ENCODE data around the gene EHD1. TPM values are rescaled to one million over a fixed set of nuclear protein-coding genes. Genes with fewer than 3 reads are reported as not detected.

The EHD1 gene
- total and polyA plus RNA-seq, 9 donors = 46.1 to 117 (median 87.0) TPM

DNA sequence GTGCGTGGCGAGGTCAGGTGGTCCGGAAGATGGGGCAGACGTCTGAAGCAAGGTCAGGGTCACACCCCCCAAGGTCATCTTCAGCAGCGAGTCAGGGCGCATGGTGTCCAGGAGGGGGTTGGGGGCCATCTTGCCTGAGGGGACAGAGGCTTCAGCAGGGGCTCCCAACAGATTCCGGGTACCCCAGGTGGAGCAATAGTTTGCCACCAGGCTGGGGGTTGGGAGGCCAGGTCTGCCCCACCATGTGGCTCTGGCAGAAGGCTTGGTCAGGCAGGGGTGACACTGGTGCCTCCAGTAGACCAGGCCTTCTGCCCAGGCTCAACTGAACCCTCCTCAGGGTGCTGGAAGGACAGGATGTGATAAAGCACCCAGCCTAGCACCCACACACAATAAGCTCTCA lies 32.7 kb upstream of the EHD1 start:
- Histone ChIP-seq H3K4me1 (ENCODE audit: control insufficient read depth, insufficient read depth, low read length) (peaks cover 9% of the 10 kb centered on the region), H3K27ac (ENCODE audit: low read length) (no peak overlapping the region), H3K27me3 (ENCODE audit: control insufficient read depth, insufficient read depth, low read length) (no peaks in the 10 kb centered on the region), H3K9me3 (replicated peaks; ENCODE audit: control insufficient read depth, low read depth, low read length) (no peaks in the 10 kb centered on the region), H3K4me3 (ENCODE audit: low read length) (no peak overlapping the region), H3K36me3 (ENCODE audit: control insufficient read depth, insufficient read depth, low read length) (peaks cover 81% of the 10 kb centered on the region)
- DNase-seq = no peak
- 85% methylated on average over 7 of the region's 7 CpGs for WGBS (ENCODE audit: insufficient coverage)

GRCh38 chr11:64910451-64911093 lies 32.2 kb upstream of the EHD1 start:
- no peaks in the 10 kb centered on the region for H3K27me3 ChIP-seq (ENCODE audit: control insufficient read depth, insufficient read depth, low read length)
- H3K27ac ChIP-seq (ENCODE audit: low read length) = no peak overlapping the region
- DNase-seq = no peak
- H3K4me3 ChIP-seq (ENCODE audit: low read length) = no peak overlapping the region
- H3K9me3 ChIP-seq (replicated peaks; ENCODE audit: control insufficient read depth, low read depth, low read length) = no peaks in the 10 kb centered on the region
- peaks cover 4% of the 10 kb centered on the region for H3K4me1 ChIP-seq (ENCODE audit: control insufficient read depth, insufficient read depth, low read length)
- 94% methylated on average over 26 of the region's 27 CpGs for WGBS (ENCODE audit: insufficient coverage)
- H3K36me3 ChIP-seq (ENCODE audit: control insufficient read depth, insufficient read depth, low read length) = peaks cover 87% of the 10 kb centered on the region

- 86% methylated on average over 38 of the region's 39 CpGs for WGBS (ENCODE audit: insufficient coverage)
- H3K9me3 ChIP-seq (replicated peaks; ENCODE audit: control insufficient read depth, low read depth, low read length) = no peaks in the 10 kb centered on the region
- no peaks in the 10 kb centered on the region for H3K27me3 ChIP-seq (ENCODE audit: control insufficient read depth, insufficient read depth, low read length)
- peaks cover 88% of the 10 kb centered on the region for H3K36me3 ChIP-seq (ENCODE audit: control insufficient read depth, insufficient read depth, low read length)
- H3K27ac ChIP-seq (ENCODE audit: low read length) = no peak overlapping the region
- DNase-seq = no peak
- no peaks in the 10 kb centered on the region for H3K4me1 ChIP-seq (ENCODE audit: control insufficient read depth, insufficient read depth, low read length)
- H3K4me3 ChIP-seq (ENCODE audit: low read length) = no peak overlapping the region
Observed at GRCh38 chr11:64909653-64910343, 31.4 kb upstream of the EHD1 start.

DNA sequence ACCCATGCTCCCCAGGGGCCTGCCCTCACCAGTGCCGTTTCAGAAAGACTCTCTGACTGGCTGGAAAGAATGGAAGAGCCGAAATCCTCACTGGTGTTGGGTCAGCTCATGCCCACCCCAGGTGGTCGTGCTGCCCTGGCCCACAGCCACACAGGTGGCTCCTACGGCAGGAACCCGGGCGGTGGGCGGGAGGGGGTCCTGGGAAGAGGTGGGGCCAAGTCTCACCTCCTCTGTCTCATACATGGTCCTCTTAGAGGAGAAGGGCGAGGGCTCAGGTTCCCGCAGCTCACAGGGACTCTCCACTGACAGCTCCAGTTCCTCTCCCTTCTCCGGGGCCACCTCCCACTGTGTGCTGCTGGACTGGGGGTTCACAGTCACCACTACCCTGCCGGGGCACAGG lies 30.3 kb upstream of the EHD1 start:
- Histone ChIP-seq H3K27me3 (ENCODE audit: control insufficient read depth, insufficient read depth, low read length) (no peaks in the 10 kb centered on the region), H3K4me3 (ENCODE audit: low read length) (no peak overlapping the region), H3K36me3 (ENCODE audit: control insufficient read depth, insufficient read depth, low read length) (peaks cover 80% of the 10 kb centered on the region), H3K9me3 (replicated peaks; ENCODE audit: control insufficient read depth, low read depth, low read length) (no peaks in the 10 kb centered on the region), H3K4me1 (ENCODE audit: control insufficient read depth, insufficient read depth, low read length) (no peaks in the 10 kb centered on the region), H3K27ac (ENCODE audit: low read length) (no peak overlapping the region)
- 88% methylated on average over 11 of the region's 11 CpGs for WGBS (ENCODE audit: insufficient coverage)
- DNase-seq = no peak

DNA sequence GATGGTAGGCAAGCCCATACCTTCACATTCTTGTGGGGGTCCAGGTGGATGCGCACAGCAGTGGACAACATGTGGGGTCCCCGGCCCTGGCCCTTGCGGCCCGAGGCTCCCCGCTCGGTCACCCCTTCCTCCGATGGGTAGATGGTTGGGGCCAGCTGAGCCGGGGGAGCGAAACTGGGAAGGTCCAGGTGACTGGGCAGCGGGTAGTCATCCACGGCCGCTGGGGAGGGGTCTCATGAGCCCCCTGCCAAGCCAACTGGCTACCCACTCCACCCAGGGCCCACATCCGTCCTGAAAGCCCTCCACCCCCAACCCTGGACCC lies 27.9 kb upstream of the EHD1 start:
- Histone ChIP-seq H3K9me3 (replicated peaks; ENCODE audit: control insufficient read depth, low read depth, low read length) (no peaks in the 10 kb centered on the region), H3K4me1 (ENCODE audit: control insufficient read depth, insufficient read depth, low read length) (no peaks in the 10 kb centered on the region), H3K27ac (ENCODE audit: low read length) (no peak overlapping the region), H3K36me3 (ENCODE audit: control insufficient read depth, insufficient read depth, low read length) (peaks cover 81% of the 10 kb centered on the region), H3K27me3 (ENCODE audit: control insufficient read depth, insufficient read depth, low read length) (no peaks in the 10 kb centered on the region), H3K4me3 (ENCODE audit: low read length) (no peak overlapping the region)
- DNase-seq = no peak
- 93% methylated on average over 12 of the region's 13 CpGs for WGBS (ENCODE audit: insufficient coverage)

DNA sequence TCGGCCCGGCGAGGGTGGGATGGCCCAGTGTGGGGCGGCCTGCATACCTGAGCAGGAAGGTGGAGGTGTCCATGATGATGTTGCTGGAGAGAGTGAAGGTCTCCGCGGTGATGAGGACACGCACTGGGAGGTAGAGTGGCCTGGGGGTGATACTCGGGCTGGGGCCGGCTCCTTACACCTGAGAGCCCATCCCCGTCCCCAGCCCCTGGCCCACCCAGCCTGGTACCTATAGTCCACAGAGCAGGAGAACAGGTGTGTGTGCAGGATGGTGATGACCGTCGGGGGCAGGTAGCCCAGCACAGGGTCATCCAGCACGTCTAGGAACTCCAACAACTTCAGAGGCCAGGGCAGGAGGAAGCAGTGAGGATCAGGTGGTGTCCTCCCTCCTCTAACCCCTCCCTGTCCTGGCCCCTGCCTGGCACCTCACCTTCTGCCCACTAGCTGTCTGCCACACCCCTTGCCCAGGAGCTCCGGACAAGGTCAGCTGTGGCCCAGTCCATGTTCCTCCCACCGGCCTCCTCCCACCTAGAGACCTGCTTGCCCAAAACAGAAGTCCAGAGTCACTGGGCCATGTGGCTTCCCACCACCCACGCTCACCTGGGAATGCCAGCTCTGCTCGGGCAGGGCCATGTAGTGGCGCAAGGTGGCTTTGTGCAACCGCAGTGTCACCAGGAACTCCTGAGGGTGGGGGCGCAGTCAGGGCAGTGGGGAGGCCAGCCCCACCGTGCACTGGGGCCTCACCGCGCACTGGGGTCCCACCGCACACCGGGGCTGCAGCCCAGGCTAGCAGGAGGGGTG lies 27.3 kb upstream of the EHD1 start:
- DNase-seq = no peak
- Histone ChIP-seq H3K4me1 (ENCODE audit: control insufficient read depth, insufficient read depth, low read length) (no peaks in the 10 kb centered on the region), H3K27ac (ENCODE audit: low read length) (no peak overlapping the region), H3K4me3 (ENCODE audit: low read length) (no peak overlapping the region), H3K9me3 (replicated peaks; ENCODE audit: control insufficient read depth, low read depth, low read length) (no peaks in the 10 kb centered on the region), H3K27me3 (ENCODE audit: control insufficient read depth, insufficient read depth, low read length) (no peaks in the 10 kb centered on the region), H3K36me3 (ENCODE audit: control insufficient read depth, insufficient read depth, low read length) (peaks cover 81% of the 10 kb centered on the region)
- 90% methylated on average over 15 of the region's 25 CpGs for WGBS (ENCODE audit: insufficient coverage)

- 94% methylated on average over 21 of the region's 23 CpGs for WGBS (ENCODE audit: insufficient coverage)
- DNase-seq = no peak
- Histone ChIP-seq H3K4me3 (ENCODE audit: low read length) (no peak overlapping the region), H3K27me3 (ENCODE audit: control insufficient read depth, insufficient read depth, low read length) (no peaks in the 10 kb centered on the region), H3K27ac (ENCODE audit: low read length) (no peak overlapping the region), H3K36me3 (ENCODE audit: control insufficient read depth, insufficient read depth, low read length) (peaks cover 80% of the 10 kb centered on the region), H3K9me3 (replicated peaks; ENCODE audit: control insufficient read depth, low read depth, low read length) (no peaks in the 10 kb centered on the region), H3K4me1 (ENCODE audit: control insufficient read depth, insufficient read depth, low read length) (no peaks in the 10 kb centered on the region)
Observed at GRCh38 chr11:64903291-64903833, 24.9 kb upstream of the EHD1 start.

GRCh38 chr11:64902102-64902900 lies 23.9 kb upstream of the EHD1 start:
- 76% methylated on average over 18 of the region's 30 CpGs for WGBS (ENCODE audit: insufficient coverage)
- H3K4me1 ChIP-seq (ENCODE audit: control insufficient read depth, insufficient read depth, low read length) = no peaks in the 10 kb centered on the region
- no peak for DNase-seq
- no peak overlapping the region for H3K4me3 ChIP-seq (ENCODE audit: low read length)
- no peaks in the 10 kb centered on the region for H3K9me3 ChIP-seq (replicated peaks; ENCODE audit: control insufficient read depth, low read depth, low read length)
- H3K36me3 ChIP-seq (ENCODE audit: control insufficient read depth, insufficient read depth, low read length) = peaks cover 84% of the 10 kb centered on the region
- no peak overlapping the region for H3K27ac ChIP-seq (ENCODE audit: low read length)
- H3K27me3 ChIP-seq (ENCODE audit: control insufficient read depth, insufficient read depth, low read length) = no peaks in the 10 kb centered on the region

DNA sequence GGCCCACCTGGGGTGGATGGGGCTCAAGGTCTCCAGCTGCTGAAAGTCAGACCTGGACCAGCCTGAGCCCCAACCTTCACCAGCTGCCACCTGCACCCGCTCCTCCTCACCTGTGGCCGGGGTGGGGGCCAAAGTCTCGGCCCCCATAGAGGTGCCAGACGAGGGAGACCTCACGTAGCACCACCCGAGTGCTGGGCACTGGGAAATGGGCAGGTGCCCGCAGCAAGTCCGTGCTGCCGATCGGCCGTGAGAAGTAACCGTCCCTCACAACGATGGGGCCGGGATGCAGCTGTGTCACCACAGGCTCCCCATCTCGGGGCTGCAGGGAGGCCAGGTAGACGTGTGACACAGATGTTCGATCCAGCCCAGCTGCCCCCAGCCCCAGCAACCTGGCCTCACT lies 22.4 kb upstream of the EHD1 start:
- Histone ChIP-seq H3K9me3 (replicated peaks; ENCODE audit: control insufficient read depth, low read depth, low read length) (no peaks in the 10 kb centered on the region), H3K36me3 (ENCODE audit: control insufficient read depth, insufficient read depth, low read length) (peaks cover 80% of the 10 kb centered on the region), H3K4me3 (ENCODE audit: low read length) (no peak overlapping the region), H3K27me3 (ENCODE audit: control insufficient read depth, insufficient read depth, low read length) (no peaks in the 10 kb centered on the region), H3K27ac (ENCODE audit: low read length) (no peak overlapping the region), H3K4me1 (ENCODE audit: control insufficient read depth, insufficient read depth, low read length) (no peaks in the 10 kb centered on the region)
- no peak for DNase-seq
- WGBS (ENCODE audit: insufficient coverage) = 87% methylated on average over 17 of the region's 17 CpGs

Measured in muscle of leg (tissue), 11 donors.